Loucy (cell line): ENCODE results near the gene ARHGAP26.

Experiments used
- CTCF ChIP-seq: fragments of 200-600 bp; sonication (generic); conservative IDR thresholded peaks from 2 replicates; pipeline ENCODE4 v1.5.1; 2014; ENCODE audit warnings: mild to moderate bottlenecking, antibody characterized with exemption, low read length
- EZH2phosphoT487 ChIP-seq: fragments of 200-600 bp; IDR thresholded peaks from 2 replicates; pipeline ENCODE4 v1.6.1; 2018; ENCODE audit warnings: antibody characterized with exemption, mild to moderate bottlenecking, moderate library complexity, borderline replicate concordance

- no peak for TF ChIP-seq EZH2phosphoT487
- TF ChIP-seq CTCF: no peak
These were observed 365.8 kb downstream of the ARHGAP26 start for GRCh38 chr5:143135832-143136551.
